Tibial artery (tissue), 4 donors: ENCODE measurements around the gene ADGRG3.

ENCODE experiments used
- DNase-seq, 2 donors: peaks; one replicate each; pipeline ENCODE4 v3.0.0-alpha.2; 2019
- H3K27ac ChIP-seq, 2 donors: fragments of 200-600 bp; sonication (generic) in 1 of 2; 1 replicate in 1 of 2; 2 replicates in 1 of 2; pipeline ENCODE4 v1.5.1; 2018 to 2019; ENCODE audit warnings: mild to moderate bottlenecking in 1 of 2
- H3K27me3 ChIP-seq, 2 donors: fragments of 200-600 bp; sonication (generic) in 1 of 2; one replicate each; pipeline versions ENCODE4 v1.5.1 to v1.6.0; 2016 to 2019
- H3K36me3 ChIP-seq, 3 donors: fragments of 200-600 bp; sonication (generic) in 2 of 3; one replicate each; pipeline ENCODE4 v1.5.1; 2016 to 2019; ENCODE audit warnings: mild to moderate bottlenecking in 2 of 3
- H3K4me1 ChIP-seq, 4 donors: fragments of 200-600 bp; sonication (generic) in 2 of 4; 1 replicate in 3 of 4; 2 replicates in 1 of 4; pipeline ENCODE4 v1.5.1; 2016 to 2019
- H3K4me3 ChIP-seq, 2 donors: fragments of 200-600 bp; sonication (generic) in 1 of 2; 1 replicate in 1 of 2; 2 replicates in 1 of 2; pipeline ENCODE4 v1.5.1; 2018 to 2019; ENCODE audit warnings: mild to moderate bottlenecking in 2 of 2
- H3K9me3 ChIP-seq, 3 donors: fragments of 200-600 bp; sonication (generic) in 1 of 3; one replicate each; pipeline ENCODE4 v1.5.1; 2016 to 2019
- intact Hi-C: fragments of 100-400 bp; cut with DNase I; formaldehyde crosslinking; loops from one replicate; pipeline ENCODE4 v1.15.0; 2023; ENCODE audit warnings: low total_unique reads
- TF ChIP-seq, protein P1 (sequence below), 2 experiments: fragments of 200-600 bp in 1 of 2; fragments of 450-650 bp in 1 of 2; IDR thresholded peaks; one replicate each; pipeline ENCODE4 v1.5.1; 2017 to 2019; ENCODE audit warnings: antibody characterized with exemption in 2 of 2, mild to moderate bottlenecking in 1 of 2, moderate library complexity in 1 of 2

The ADGRG3 gene, protein sequence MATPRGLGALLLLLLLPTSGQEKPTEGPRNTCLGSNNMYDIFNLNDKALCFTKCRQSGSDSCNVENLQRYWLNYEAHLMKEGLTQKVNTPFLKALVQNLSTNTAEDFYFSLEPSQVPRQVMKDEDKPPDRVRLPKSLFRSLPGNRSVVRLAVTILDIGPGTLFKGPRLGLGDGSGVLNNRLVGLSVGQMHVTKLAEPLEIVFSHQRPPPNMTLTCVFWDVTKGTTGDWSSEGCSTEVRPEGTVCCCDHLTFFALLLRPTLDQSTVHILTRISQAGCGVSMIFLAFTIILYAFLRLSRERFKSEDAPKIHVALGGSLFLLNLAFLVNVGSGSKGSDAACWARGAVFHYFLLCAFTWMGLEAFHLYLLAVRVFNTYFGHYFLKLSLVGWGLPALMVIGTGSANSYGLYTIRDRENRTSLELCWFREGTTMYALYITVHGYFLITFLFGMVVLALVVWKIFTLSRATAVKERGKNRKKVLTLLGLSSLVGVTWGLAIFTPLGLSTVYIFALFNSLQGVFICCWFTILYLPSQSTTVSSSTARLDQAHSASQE

DNA sequence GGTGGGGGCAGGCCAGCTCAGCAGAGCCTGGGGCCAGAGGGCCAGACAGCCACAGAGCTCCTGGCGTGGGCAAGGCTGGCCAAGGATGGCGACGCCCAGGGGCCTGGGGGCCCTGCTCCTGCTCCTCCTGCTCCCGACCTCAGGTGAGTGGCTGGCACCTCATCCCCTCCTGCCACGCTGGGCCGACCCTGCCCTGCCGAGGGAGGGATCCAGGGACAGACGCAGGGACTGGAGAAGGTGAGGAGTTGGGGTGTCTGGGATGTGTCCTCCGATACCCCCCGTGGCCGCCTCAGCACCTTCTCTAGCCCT lies at the start of gene ADGRG3:
ADGRG3 (plus strand) TSS at position 44 of the 309 bp plus-strand sequence; CDS start at position 86, 42 bp downstream.
- Histone ChIP-seq H3K27me3 (peaks cover 0 to 31% of the 10 kb centered on the region in 2 donors), H3K4me3 (no peak within 1 kb of the TSS), H3K4me1 (no peaks in the 10 kb centered on the region), H3K9me3 (no peaks in the 10 kb centered on the region), H3K36me3 (peaks cover 0 to 15% (median 0%) of the 10 kb centered on the region in 3 donors), H3K27ac (no peak within 1 kb of the TSS)
- intact Hi-C loops = no loop called here
- DNase-seq = no peak
- TF ChIP-seq, protein P1, sequence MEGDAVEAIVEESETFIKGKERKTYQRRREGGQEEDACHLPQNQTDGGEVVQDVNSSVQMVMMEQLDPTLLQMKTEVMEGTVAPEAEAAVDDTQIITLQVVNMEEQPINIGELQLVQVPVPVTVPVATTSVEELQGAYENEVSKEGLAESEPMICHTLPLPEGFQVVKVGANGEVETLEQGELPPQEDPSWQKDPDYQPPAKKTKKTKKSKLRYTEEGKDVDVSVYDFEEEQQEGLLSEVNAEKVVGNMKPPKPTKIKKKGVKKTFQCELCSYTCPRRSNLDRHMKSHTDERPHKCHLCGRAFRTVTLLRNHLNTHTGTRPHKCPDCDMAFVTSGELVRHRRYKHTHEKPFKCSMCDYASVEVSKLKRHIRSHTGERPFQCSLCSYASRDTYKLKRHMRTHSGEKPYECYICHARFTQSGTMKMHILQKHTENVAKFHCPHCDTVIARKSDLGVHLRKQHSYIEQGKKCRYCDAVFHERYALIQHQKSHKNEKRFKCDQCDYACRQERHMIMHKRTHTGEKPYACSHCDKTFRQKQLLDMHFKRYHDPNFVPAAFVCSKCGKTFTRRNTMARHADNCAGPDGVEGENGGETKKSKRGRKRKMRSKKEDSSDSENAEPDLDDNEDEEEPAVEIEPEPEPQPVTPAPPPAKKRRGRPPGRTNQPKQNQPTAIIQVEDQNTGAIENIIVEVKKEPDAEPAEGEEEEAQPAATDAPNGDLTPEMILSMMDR (IDR thresholded peaks at IDR 0.05) = no peak

DNA sequence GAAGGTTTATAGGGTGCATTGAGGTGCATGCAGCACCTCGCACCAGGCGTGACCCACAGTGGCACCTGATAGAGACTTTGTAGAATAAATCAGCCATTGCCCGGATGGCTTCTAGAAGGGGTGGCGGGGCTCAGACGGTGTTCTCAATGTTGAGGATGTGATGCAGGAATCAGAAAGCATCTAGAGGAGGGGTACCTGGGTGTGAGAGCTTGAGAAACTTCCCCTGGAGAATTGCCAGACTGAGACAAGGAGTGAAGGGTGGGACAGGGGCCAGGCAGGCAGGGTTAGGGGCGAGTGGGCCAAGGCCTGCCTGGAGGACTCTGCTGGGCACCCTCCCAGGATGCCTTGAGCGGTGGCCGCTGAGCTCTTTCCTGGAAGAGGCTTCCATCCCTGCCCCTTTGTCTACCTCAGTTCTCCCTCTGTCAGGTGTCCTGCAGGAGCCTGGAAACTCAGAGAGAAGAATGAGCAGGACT lies 48.9 kb upstream of the ADGRG3 start:
- DNase-seq = no peak
- H3K9me3 ChIP-seq = no peaks in the 10 kb centered on the region
- H3K36me3 ChIP-seq = no peaks in the 10 kb centered on the region
- H3K27ac ChIP-seq = no peak overlapping the region
- peaks cover 0 to 27% (median 0%) of the 10 kb centered on the region in 4 donors for H3K4me1 ChIP-seq
- intact Hi-C loops = loop anchor here (2.0 kb wide), 1 partner anchor 62 kb away; no protein-coding TSS in a partner anchor
- H3K27me3 ChIP-seq = peaks cover 0 to 9% of the 10 kb centered on the region in 2 donors
- no peak overlapping the region for H3K4me3 ChIP-seq
- TF ChIP-seq, protein P1 (IDR thresholded peaks at IDR 0.05) = no peak

- H3K4me1 ChIP-seq = peaks cover 0 to 27% (median 0%) of the 10 kb centered on the region in 4 donors
- no peaks in the 10 kb centered on the region for H3K9me3 ChIP-seq
- no peaks in the 10 kb centered on the region for H3K36me3 ChIP-seq
- no peak overlapping the region for H3K4me3 ChIP-seq
- no peak overlapping the region for H3K27ac ChIP-seq
- DNase-seq = peak in 1 of 2 donors; percentile 62
- peaks cover 0 to 12% of the 10 kb centered on the region in 2 donors for H3K27me3 ChIP-seq
- TF ChIP-seq, protein P1 (IDR thresholded peaks at IDR 0.05) = no peak
- intact Hi-C loops = loop anchor here (2.0 kb wide), 1 partner anchor 63 kb away; no protein-coding TSS in a partner anchor
Measured at GRCh38 chr16:57619606-57620334, 48.3 kb upstream of the ADGRG3 start.

GRCh38 chr16:57620335-57621231 lies 47.5 kb upstream of the ADGRG3 start:
- H3K9me3 ChIP-seq = no peaks in the 10 kb centered on the region
- no peak overlapping the region for H3K4me3 ChIP-seq
- peaks cover 0 to 14% of the 10 kb centered on the region in 2 donors for H3K27me3 ChIP-seq
- H3K4me1 ChIP-seq = peaks cover 0 to 27% (median 0%) of the 10 kb centered on the region in 4 donors
- H3K36me3 ChIP-seq = no peaks in the 10 kb centered on the region
- DNase-seq = peak in 1 of 2 donors; percentile 55
- H3K27ac ChIP-seq = no peak overlapping the region
- TF ChIP-seq, protein P1 (IDR thresholded peaks at IDR 0.05) = no peak
- intact Hi-C loops = no loop called here
